Mesenchymal stem cell (in vitro differentiated cells and primary cell): ENCODE data around the gene DDX6.

Experiments
- DNase-seq: peaks from one replicate; pipeline ENCODE4 v3.0.0-alpha.2; 2013
- H2AFZ ChIP-seq: one replicate; pipeline ENCODE4 v1.6.1; 2013; ENCODE audit warnings: low read depth, mild to moderate bottlenecking, control low read depth, inconsistent platforms, low read length, moderate library complexity
- H2AK5ac ChIP-seq: 2 replicates; pipeline ENCODE4 v1.6.1; 2013; ENCODE audit warnings: low read length, moderate library complexity, mild to moderate bottlenecking, inconsistent platforms; ENCODE audit not compliant: severe bottlenecking
- H2BK120ac ChIP-seq: one replicate; pipeline ENCODE4 v1.6.1; 2013; ENCODE audit warnings: low read depth, mild to moderate bottlenecking, inconsistent platforms, low read length, moderate library complexity
- H2BK12ac ChIP-seq, 2 experiments: one replicate each; pipeline ENCODE4 v1.6.1; 2013; ENCODE audit warnings: inconsistent platforms in 2 of 2, low read length in 2 of 2, mild to moderate bottlenecking in 2 of 2, moderate library complexity in 2 of 2, control low read depth in 1 of 2
- H2BK15ac ChIP-seq: one replicate; pipeline ENCODE4 v1.6.1; 2013; ENCODE audit warnings: mild to moderate bottlenecking, low read depth, inconsistent platforms; ENCODE audit not compliant: poor library complexity, severe bottlenecking
- H2BK5ac ChIP-seq: 2 replicates; pipeline ENCODE4 v1.6.1; 2013; ENCODE audit warnings: low read depth, mild to moderate bottlenecking, low read length, control low read depth, inconsistent platforms; ENCODE audit not compliant: poor library complexity, severe bottlenecking
- H3K14ac ChIP-seq, 2 experiments: one replicate each; pipeline ENCODE4 v1.6.1; 2013; ENCODE audit warnings: inconsistent platforms in 2 of 2, low read length in 2 of 2, control low read depth in 1 of 2, mild to moderate bottlenecking in 1 of 2, moderate library complexity in 1 of 2
- H3K18ac ChIP-seq, 2 experiments: one replicate each; pipeline ENCODE4 v1.6.1; 2013; ENCODE audit warnings: inconsistent platforms in 2 of 2, low read length in 2 of 2, control low read depth in 1 of 2, low read depth in 1 of 2, mild to moderate bottlenecking in 1 of 2
- H3K23ac ChIP-seq, 2 experiments: one replicate each; pipeline ENCODE4 v1.6.1; 2013; ENCODE audit warnings: inconsistent platforms in 2 of 2, low read length in 2 of 2, mild to moderate bottlenecking in 2 of 2, moderate library complexity in 2 of 2, control low read depth in 1 of 2
- H3K27ac ChIP-seq: 2 replicates; pipeline ENCODE4 v1.5.1; 2013; ENCODE audit warnings: mild to moderate bottlenecking, moderate library complexity, low read length, control low read depth, inconsistent platforms; ENCODE audit not compliant: poor library complexity, severe bottlenecking
- H3K27me3 ChIP-seq, 2 experiments: 2 replicates each; pipeline versions ENCODE4 v1.6.1 to v1.7.0; 2013; ENCODE audit warnings: low read length in 2 of 2, mild to moderate bottlenecking in 2 of 2, moderate library complexity in 2 of 2, control low read depth in 1 of 2, inconsistent platforms in 1 of 2; ENCODE audit not compliant: control insufficient read depth in 1 of 2, insufficient read depth in 1 of 2
- H3K36me3 ChIP-seq, 2 experiments: 2 replicates each; pipeline versions ENCODE4 v1.6.1 to v1.7.0; 2013; ENCODE audit warnings: low read length in 2 of 2, control low read depth in 1 of 2, inconsistent platforms in 1 of 2, low read depth in 1 of 2, mild to moderate bottlenecking in 1 of 2; ENCODE audit not compliant: insufficient read depth in 2 of 2, control insufficient read depth in 1 of 2
- H3K4ac ChIP-seq, 2 experiments: one replicate each; pipeline ENCODE4 v1.6.1; 2013; ENCODE audit warnings: inconsistent platforms in 2 of 2, low read length in 2 of 2, mild to moderate bottlenecking in 2 of 2, moderate library complexity in 2 of 2, control low read depth in 1 of 2, low read depth in 1 of 2
- H3K4me1 ChIP-seq: 2 replicates; pipeline ENCODE4 v1.6.1; 2013; ENCODE audit warnings: low read depth, low read length, control low read depth; ENCODE audit not compliant: control insufficient read depth, insufficient read depth
- H3K4me2 ChIP-seq: 2 replicates; pipeline ENCODE4 v1.6.1; 2013; ENCODE audit warnings: low read length, mild to moderate bottlenecking, inconsistent platforms; ENCODE audit not compliant: poor library complexity, severe bottlenecking
- H3K4me3 ChIP-seq, 2 experiments: 2 replicates each; pipeline versions ENCODE4 v1.5.1 to v1.7.0; 2013; ENCODE audit warnings: low read length in 2 of 2, mild to moderate bottlenecking in 2 of 2, control low read depth in 1 of 2, low read depth in 1 of 2; ENCODE audit not compliant: insufficient read depth in 1 of 2
- H3K79me1 ChIP-seq: replicated peaks from 2 replicates; pipeline ENCODE4 v1.6.1; 2013; ENCODE audit warnings: mild to moderate bottlenecking, control low read depth, low read length, inconsistent platforms; ENCODE audit not compliant: poor library complexity, severe bottlenecking
- H3K9ac ChIP-seq: 2 replicates; pipeline ENCODE4 v1.7.0; 2013; ENCODE audit warnings: mild to moderate bottlenecking, low read length, moderate library complexity
- H3K9me3 ChIP-seq: 2 replicates; pipeline ENCODE4 v1.7.0; 2013; ENCODE audit warnings: mild to moderate bottlenecking, low read length; ENCODE audit not compliant: control insufficient read depth
- H4K8ac ChIP-seq: one replicate; pipeline ENCODE4 v1.6.1; 2013; ENCODE audit warnings: inconsistent platforms, mild to moderate bottlenecking, low read length, moderate library complexity
- H4K91ac ChIP-seq: one replicate; pipeline ENCODE4 v1.6.1; 2013; ENCODE audit warnings: mild to moderate bottlenecking, low read length, inconsistent platforms
- WGBS: methylation state at CpG from one replicate; pipeline ENCODE4 v1.1.7; 2013; ENCODE audit warnings: mixed read lengths; 5-methylcytosine and 5-hydroxymethylcytosine counted together

DDX6 gene

GRCh38 chr11:118797510-118797909, 6.5 kb upstream of the DDX6 start:
- no peak overlapping the region for H3K9ac ChIP-seq
- peaks cover 4% of the 10 kb centered on the region for H3K79me1 ChIP-seq
- no peaks in the 10 kb centered on the region for H3K36me3 ChIP-seq
- H2AK5ac ChIP-seq, result no peak overlapping the region
- no peak overlapping the region for H4K8ac ChIP-seq
- H2BK12ac ChIP-seq, result no peak overlapping the region
- H3K23ac ChIP-seq, result no peak overlapping the region
- H2BK5ac ChIP-seq, result no peak overlapping the region
- H3K27ac ChIP-seq, result no peak overlapping the region
- H2BK120ac ChIP-seq, result no peak overlapping the region
- H4K91ac ChIP-seq, result no peak overlapping the region
- no peaks in the 10 kb centered on the region for H3K27me3 ChIP-seq
- H2BK15ac ChIP-seq, result no peak overlapping the region
- no peak overlapping the region for H3K14ac ChIP-seq
- no peak overlapping the region for H3K18ac ChIP-seq
- WGBS, result 90% methylated on average over 11 of the region's 11 CpGs
- H3K4me1 ChIP-seq, result no peaks in the 10 kb centered on the region
- no peak overlapping the region for H3K4ac ChIP-seq
- DNase-seq, result no peak
- H3K4me3 ChIP-seq, result no peak overlapping the region
- H2AFZ ChIP-seq, result no peak overlapping the region
- no peaks in the 10 kb centered on the region for H3K9me3 ChIP-seq
- H3K4me2 ChIP-seq, result no peak overlapping the region

- Histone ChIP-seq H3K27me3 (no peaks in the 10 kb centered on the region), H3K4me1 (peaks cover 7% of the 10 kb centered on the region), H3K18ac (no peak overlapping the region), H3K23ac (no peak overlapping the region), H3K4ac (no peak overlapping the region), H2BK12ac (no peak overlapping the region), H2BK5ac (no peak overlapping the region), H3K36me3 (no peaks in the 10 kb centered on the region), H3K9ac (peak overlapping the region; percentile 100), H3K4me2 (peak overlapping the region; percentile 89), H2BK15ac (no peak overlapping the region), H3K14ac (no peak overlapping the region), H2BK120ac (no peak overlapping the region), H4K91ac (no peak overlapping the region), H4K8ac (no peak overlapping the region), H3K9me3 (no peaks in the 10 kb centered on the region), H3K4me3 (peak overlapping the region in 1 of 2 experiments; percentile 91), H2AFZ (no peak overlapping the region), H3K27ac (peak overlapping the region; percentile 82), H3K79me1 (peaks cover 4% of the 10 kb centered on the region), H2AK5ac (no peak overlapping the region)
- peak; percentile 96 for DNase-seq
- WGBS, result 0% methylated on average over 7 of the region's 8 CpGs
Measured at GRCh38 chr11:118792570-118793124, 1.7 kb upstream of the DDX6 start.

- Histone ChIP-seq H3K4ac (peak overlapping the region; percentile 98), H3K9ac (peak overlapping the region; percentile 100), H3K27me3 (no peaks in the 10 kb centered on the region), H3K18ac (peak overlapping the region; percentile 93 to 98), H3K4me3 (peak overlapping the region; percentile 85 to 91), H3K14ac (peak overlapping the region in 1 of 2 experiments; percentile 6), H3K79me1 (peaks cover 4% of the 10 kb centered on the region), H3K36me3 (no peaks in the 10 kb centered on the region), H2AK5ac (no peak overlapping the region), H2BK12ac (peak overlapping the region in 1 of 2 experiments; percentile 29), H3K4me2 (peak overlapping the region; percentile 89), H3K23ac (peak overlapping the region in 1 of 2 experiments; percentile 57), H4K8ac (peak overlapping the region; percentile 96), H4K91ac (peak overlapping the region; percentile 92), H2BK15ac (peak overlapping the region; percentile 90), H2AFZ (peak overlapping the region; percentile 77), H3K27ac (peak overlapping the region; percentile 82), H3K9me3 (no peaks in the 10 kb centered on the region), H3K4me1 (peaks cover 7% of the 10 kb centered on the region), H2BK120ac (peak overlapping the region; percentile 96), H2BK5ac (peak overlapping the region; percentile 96)
- DNase-seq, result no peak
- WGBS, result 4% methylated on average over 38 of the region's 39 CpGs
Measured at GRCh38 chr11:118791961-118792569, 1.1 kb upstream of the DDX6 start.

- peak overlapping the region; percentile 98 for H2BK15ac ChIP-seq
- H3K36me3 ChIP-seq, result peaks cover 0 to 7% of the 10 kb centered on the region in 2 experiments
- H2BK12ac ChIP-seq, result no peak overlapping the region
- H3K18ac ChIP-seq, result peak overlapping the region; percentile 98 to 99
- H3K4me2 ChIP-seq, result peak overlapping the region; percentile 90
- peak overlapping the region; percentile 95 to 98 for H3K14ac ChIP-seq
- peak overlapping the region; percentile 97 for H4K91ac ChIP-seq
- peaks cover 9% of the 10 kb centered on the region for H3K4me1 ChIP-seq
- H3K4ac ChIP-seq, result peak overlapping the region; percentile 100
- peak overlapping the region; percentile 96 for H2BK5ac ChIP-seq
- under 1% methylated on average over 45 of the region's 54 CpGs for WGBS
- peak overlapping the region; percentile 96 for H2BK120ac ChIP-seq
- H3K4me3 ChIP-seq, result peak overlapping the region; percentile 85 to 91
- peak overlapping the region; percentile 100 for H3K9ac ChIP-seq
- peak; percentile 76 for DNase-seq
- peak overlapping the region; percentile 100 for H3K27ac ChIP-seq
- peak overlapping the region; percentile 100 for H2AK5ac ChIP-seq
- peak overlapping the region in 1 of 2 experiments; percentile 93 for H3K23ac ChIP-seq
- H3K27me3 ChIP-seq, result no peaks in the 10 kb centered on the region
- peak overlapping the region; percentile 99 for H4K8ac ChIP-seq
- no peaks in the 10 kb centered on the region for H3K9me3 ChIP-seq
- H3K79me1 ChIP-seq, result peaks cover 4% of the 10 kb centered on the region
- peak overlapping the region; percentile 88 for H2AFZ ChIP-seq
Measured at GRCh38 chr11:118790357-118791110, 430 bp downstream of the DDX6 start.
